ENCODE results near the gene NFASC.

Gene NFASC

GRCh38 chr1:204983136-204983535, 112.5 kb downstream of the NFASC start:
- no peak for DNase-seq (ENCODE audit: low read depth, low spot score)

DNA sequence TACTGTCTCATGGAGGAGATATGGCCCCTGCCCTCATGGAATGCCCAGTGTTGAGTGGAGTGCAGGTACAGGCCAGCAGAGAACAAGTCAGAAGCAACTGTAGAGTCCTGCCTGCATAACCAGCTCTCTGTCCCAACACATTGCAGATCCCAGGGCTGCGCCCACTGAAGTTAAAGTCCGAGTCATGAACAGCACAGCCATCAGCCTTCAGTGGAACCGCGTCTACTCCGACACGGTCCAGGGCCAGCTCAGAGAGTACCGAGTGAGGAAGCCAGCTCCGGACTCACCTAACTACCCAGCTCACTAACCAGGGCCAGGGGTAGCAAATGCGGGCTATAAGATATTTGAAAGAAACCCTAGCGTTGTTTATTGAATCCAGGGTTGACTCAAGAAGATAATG, 113.2 kb downstream of the NFASC start:
- no peak for DNase-seq (ENCODE audit: low read depth, low spot score)

DNA sequence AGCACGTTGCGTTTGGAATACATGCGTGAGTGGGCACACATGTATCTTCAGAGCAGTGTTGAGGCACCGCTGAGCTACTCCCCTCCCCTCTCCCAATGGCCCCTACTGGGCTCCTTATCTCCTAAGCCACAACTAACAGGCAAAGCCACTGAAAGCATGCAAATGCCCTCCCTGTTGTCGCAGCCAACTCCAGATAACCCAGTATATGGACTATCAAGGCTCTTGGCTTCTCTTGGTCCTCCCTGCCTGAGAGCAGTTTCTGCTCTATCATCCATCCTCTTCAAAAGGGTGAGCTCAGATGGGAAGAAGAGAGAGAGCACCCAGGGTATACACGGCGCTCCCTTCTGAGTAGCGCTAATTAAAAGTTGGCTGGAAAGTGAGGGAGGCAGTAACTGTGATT, 113.8 kb downstream of the NFASC start:
- DNase-seq (ENCODE audit: low read depth, low spot score) = no peak

GRCh38 chr1:204986181-204986580, 115.5 kb downstream of the NFASC start:
- DNase-seq (ENCODE audit: low read depth, low spot score) = no peak

- DNase-seq (ENCODE audit: low read depth, low spot score) = no peak
Measured at GRCh38 chr1:204987689-204988088, 117.0 kb downstream of the NFASC start.

DNA sequence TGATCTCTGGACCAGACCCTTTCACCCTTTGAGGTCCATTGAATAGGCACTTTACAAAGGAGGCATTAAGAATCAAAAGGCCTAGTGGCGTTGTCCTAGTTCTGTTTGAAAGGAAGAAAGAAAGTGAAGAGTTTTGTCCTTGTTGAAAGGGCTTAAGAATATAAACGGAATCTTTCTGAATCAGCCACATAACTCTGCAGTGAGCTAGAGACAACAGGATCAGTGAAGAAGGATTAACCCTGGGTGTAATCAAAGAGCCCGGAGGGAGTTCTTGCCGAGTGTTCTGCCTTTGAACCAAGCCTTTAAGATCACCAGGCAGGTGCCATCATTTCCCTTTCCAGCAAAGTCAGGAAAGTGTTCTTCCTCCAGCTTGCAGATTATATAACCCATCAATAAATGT, 117.5 kb downstream of the NFASC start:
- DNase-seq (ENCODE audit: low read depth, low spot score) = no peak

DNA sequence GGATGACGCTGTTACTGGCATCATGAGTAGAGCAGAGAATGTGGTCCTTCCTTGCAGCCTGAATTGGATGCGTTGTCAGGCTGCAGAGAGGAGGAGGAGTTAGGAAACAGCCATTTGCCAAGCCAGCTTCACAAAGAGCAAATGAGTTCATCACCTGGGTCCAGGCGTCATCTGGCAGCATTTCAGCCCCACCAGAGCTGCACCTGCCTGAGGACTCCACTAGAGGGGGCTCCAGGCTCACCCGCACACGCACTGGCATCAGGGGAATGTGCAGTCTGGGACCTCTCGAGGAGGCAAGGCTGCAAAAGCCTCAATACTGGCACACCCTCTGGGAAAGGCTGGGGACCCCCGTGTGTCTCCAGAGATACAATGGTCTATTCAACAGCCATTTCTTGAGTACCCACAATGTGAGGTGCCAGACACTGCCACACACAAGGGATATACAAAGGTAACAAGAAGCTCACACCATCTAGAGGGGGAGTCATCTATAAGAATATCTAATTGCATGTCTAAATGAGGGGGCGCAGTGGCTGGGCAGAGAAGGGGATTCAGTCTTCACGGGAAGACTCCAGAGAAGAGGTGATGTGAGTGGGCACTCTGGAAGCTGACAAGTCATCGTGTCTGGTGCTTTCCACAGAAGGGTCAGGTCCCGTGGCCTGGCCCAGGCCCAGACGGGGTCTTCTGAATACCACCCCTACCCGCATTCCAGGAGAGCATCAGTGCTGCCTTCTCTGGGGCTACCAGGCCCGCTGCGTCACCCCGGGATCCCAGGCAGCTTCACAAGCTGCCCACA, 118.8 kb downstream of the NFASC start:
- no peak for DNase-seq (ENCODE audit: low read depth, low spot score)

DNA sequence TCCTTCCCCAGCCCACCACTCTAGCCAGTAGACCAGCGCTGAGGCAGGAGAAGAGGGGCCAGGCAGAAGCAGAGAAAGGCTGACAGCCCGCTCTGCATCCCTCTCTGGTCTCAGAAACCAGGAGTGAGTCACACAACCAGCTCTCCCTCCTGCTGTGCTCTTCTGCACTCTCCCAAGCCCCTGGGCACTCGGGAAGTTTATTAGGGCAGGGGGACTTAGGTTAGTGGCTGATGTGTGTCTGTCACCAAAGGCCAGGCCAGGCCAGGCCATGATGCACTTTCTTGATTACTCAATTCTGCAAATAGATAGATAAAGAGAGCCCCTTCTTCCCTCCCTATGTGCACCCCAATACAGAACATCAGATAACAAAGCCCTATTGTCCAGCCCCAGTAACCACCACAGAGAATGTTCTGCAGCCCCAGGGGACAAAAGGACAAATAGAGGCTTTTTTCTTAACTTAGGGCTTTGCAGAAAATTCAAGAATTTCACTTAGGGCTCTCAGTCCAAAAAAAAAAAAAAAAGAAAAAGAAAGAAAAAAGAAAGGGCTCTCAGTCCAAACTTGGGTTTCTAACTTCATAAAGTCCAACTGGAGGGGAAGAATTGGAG, 119.5 kb downstream of the NFASC start:
- no peak for DNase-seq (ENCODE audit: low read depth, low spot score)

DNA sequence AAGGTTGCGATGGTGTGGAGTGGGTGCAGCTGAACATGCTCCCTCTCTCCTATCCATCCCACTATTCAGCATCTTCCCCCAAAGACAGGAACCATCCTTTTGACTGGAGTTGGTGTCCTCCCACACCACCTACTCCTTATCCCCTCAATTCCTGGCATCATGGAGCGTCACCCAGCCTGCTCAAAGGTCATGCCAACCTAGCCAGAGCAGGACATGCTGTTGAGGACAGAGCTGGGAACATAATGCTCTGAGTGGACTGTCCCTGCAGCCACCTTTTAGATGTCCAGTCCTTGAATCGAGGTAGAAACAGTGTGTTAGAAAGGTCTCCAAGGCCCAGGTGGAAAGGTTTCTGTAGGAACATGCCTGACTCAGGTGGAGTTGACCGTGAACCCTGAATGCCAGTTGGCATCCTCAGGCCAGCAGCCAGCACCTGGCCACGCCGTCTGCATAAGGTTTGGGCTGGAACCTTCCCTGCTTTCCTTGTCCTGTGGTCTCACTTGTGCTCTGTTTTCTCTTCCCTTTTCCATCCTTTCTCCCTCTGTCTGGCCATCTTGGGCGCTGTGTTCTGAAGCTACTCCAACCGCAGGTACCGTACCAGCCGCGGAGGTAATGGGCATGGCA, 120.2 kb downstream of the NFASC start:
- DNase-seq (ENCODE audit: low read depth, low spot score) = no peak

DNA sequence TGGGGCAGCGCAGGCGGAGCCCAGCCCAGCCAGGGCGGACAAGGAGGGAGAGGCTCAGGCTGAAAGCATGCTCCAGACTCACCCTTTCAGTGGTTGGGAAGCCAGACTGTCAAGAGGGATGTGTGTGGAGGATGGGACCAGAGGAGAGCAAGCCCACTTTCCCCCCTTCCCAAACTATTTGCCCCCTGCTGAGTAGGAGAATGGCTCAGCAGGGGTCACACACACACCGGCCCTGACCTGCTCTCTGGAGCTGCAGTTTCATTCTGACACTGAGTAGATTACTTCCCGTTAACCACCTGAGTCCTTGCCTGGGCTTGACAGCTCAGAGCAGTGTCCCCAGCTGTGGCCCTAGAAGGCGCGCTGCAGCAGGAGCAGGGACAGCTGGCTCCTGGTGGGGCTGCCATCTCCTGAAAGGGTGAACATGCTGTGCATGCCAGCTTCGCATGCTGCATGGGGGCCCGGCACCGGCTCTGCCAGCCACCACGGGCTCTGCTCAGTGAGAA, 120.7 kb downstream of the NFASC start:
- no peak for DNase-seq (ENCODE audit: low read depth, low spot score)

DNA sequence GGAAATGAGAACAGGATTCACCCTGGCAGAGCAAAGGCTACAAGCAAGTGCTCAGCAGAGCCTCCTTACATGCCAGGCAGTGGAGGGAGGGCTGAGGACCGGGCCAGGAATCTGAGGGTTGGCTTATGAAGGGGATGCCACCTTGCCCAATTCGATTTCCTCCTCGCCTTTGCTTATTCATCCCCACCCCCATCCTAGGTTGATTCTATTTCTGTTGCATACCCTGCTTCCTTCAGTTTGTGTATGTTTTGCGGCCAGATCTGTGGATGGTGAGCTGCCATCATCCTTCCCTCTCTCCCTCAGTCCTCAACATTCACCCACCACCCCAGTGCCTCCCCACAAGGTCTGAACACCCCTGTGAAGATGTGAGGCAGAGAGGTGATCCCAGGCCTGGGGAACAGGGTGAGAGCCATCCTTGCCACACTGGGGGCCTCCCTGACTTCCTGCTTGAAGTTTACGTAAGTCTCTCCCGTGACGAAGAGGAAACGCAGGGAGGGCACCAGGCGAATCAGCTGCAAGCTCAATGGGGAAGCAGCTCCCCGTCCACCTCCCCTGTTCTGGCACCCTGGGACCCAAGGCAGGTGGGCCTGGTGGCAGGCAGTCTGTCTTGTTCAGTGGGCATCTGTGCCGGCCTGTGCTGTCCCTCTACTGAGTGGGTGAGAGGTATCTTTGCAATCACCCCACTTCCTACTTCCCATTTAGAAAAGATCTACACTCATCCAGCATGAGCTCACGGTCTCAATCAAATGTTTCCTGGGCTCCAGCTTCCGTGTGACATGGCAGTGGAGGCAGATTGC, 121.7 kb downstream of the NFASC start:
- no peak for DNase-seq (ENCODE audit: low read depth, low spot score)

DNA sequence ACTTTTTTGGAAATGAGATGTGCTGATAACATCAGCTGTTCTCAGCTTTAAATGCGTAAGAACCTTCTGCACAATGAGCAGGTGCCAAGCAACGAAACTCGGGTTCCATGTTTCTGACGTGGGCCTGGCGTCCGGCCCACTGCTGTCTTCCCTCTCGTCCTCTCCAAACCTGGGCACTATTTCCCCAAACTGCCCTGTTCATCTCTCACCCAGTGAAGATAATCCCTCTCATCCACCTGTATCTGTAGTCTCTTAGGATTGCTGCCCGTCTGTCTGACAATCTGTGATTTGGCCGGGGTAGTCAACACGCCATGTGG, 122.3 kb downstream of the NFASC start:
- DNase-seq (ENCODE audit: low read depth, low spot score) = no peak

GRCh38 chr1:204994086-204994862, 123.6 kb downstream of the NFASC start:
- no peak for DNase-seq (ENCODE audit: low read depth, low spot score)

GRCh38 chr1:204996981-204997380, 126.3 kb downstream of the NFASC start:
- no peak for DNase-seq (ENCODE audit: low read depth, low spot score)

DNA sequence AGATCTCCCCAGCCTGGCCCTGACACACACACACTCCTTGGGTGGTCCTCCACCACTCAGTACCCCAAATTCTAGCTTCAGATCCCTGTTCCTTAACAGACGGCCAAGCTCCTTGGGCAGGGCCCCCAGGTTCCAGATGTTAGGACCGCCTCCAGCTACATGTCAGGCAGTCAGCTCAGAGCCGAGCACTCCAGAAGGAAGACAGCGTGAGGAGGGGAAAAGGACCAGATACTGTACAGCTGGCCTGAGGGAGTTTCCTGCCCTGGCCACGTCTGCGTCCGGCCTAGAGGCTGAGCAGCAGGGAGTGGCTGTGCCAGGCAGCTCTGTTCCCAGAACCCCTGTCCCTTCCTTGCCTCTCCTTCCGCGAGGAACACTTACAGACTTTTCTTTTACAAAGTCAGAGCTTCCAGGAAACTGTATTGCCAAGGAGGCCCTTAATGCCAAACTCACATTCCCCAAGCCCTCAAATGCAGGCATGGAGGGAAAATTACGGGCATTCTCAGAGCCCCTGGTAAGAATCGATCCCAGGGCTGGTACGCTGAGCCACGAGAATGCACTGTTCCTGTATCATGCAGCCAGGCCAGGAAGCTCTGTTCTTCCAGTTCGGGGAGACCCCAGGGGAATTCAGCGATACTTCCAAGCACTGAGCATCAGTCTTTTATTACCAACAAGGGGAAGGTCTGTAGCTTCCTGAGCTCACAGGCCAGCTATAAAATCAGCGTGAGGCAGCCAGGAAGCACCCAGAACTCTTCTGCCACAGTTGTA, 127.1 kb downstream of the NFASC start:
- DNase-seq (ENCODE audit: low read depth, low spot score) = no peak

DNA sequence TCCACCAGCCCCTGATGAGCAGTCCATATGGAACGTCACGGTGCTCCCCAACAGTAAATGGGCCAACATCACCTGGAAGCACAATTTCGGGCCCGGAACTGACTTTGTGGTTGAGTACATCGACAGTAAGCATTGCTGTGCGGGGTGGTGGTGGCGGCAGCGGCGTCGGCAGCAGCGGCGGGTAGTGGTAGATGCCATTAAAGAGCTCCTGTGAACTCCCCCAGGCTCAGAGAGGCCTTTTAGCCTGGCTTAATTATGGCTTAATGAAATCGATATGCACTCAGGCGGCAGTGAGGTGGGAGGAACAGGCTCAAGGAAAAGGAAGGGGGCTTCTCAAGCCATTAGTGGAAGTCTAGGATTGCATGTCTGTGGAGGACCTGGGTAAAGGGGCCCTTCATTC, 130.5 kb downstream of the NFASC start:
- DNase-seq (ENCODE audit: low read depth, low spot score) = no peak

DNA sequence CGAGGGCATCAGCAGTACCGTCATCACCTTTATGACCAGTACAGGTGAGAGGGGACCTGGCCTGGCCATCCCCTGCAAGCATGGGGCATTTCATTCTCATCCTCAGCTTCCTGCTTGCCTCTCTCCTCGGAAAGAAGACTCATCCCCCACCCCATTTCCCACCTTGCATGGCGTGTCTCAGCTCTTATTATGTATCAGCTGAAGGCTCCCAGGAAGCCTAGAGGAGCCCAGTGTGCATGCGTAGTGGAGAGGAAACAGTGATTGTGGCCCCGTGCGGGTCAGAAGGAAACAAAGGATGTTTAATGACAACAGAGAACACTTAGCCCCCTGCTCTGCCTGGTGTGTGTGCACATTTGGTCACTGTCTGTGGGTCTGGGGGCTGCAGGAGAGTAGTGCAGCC, 132.0 kb downstream of the NFASC start:
- DNase-seq (ENCODE audit: low read depth, low spot score) = no peak

- no peak for DNase-seq (ENCODE audit: low read depth, low spot score)
Measured at GRCh38 chr1:205003358-205004131, 132.9 kb downstream of the NFASC start.

- no peak for DNase-seq (ENCODE audit: low read depth, low spot score)
Measured at GRCh38 chr1:205004351-205004750, 133.7 kb downstream of the NFASC start.

DNA sequence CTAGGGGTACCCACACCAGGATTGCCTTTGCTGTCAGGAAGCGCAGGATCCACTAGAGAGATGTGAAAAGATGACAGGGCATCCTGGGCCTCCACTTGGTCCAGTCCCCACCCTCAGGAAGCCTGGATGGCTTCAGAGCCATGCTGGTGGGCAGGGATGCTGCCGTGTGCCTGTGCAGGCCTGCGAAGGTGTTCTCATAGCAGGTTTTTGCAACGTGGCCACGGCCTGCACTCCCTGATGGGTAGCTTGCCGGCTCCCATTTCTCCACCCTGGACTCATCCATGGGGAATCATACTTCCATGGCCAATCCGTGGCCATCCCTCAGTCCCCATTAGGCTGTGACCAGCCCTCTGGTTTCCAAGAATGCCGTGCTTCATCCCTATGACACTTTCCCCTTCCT, 138.2 kb downstream of the NFASC start:
- no peak for DNase-seq (ENCODE audit: low read depth, low spot score)

Data from activated naive CD8-positive, alpha-beta T cell treated with anti-CD3 and anti-CD28 coated beads, Interleukin-2, amount 50 U/mL, for 16 hours (primary cell).